ENCODE measurements around the gene LCORL.
"Not testable (repeated sequence)": the region's sequence is repeated elsewhere in the genome, so short reads cannot be mapped to it uniquely, and the experiment has no call there.

Gene LCORL

GRCh38 chr4:17924189-17924588 lies 97.4 kb downstream of the LCORL start:
- no peak for DNase-seq

DNA sequence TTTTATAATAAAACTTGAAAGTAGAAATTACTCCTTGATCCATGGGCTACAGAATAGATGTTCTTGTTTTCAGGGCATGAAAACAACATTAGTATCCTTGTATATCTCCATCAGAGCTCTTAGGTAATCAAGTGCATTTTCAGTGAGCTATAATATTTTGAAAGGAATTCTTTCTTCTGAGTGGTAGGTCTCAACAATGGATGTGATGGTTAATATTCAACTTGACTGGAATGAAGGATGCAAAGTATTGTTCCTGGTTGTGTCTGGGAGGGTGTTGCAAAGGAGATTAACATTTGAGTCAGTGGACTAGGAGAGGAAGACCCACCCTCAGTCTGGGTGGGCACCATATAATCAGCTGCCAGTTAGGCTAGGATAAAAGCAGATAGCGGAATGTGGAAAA lies 100.1 kb downstream of the LCORL start:
- DNase-seq = no peak

DNA sequence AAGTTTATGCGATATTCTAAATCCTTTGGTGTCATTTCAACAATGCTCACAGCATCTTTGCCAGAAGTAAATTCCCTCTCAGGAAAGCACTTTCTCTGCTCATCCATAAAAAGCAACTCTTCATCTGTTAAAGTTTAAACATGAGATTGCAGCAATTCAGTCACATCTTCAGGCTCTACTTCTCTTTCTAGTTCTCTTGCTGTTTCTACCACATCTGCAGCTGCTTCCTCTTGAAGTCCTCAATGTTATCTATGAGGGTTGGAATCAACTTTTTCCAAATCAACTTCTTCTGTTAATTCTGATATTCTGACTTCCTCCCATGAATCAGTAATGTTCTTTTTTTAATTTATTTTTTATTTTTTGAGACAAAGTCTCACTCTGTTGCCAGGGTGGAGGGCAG lies 100.9 kb downstream of the LCORL start:
- DNase-seq = no peak

DNA sequence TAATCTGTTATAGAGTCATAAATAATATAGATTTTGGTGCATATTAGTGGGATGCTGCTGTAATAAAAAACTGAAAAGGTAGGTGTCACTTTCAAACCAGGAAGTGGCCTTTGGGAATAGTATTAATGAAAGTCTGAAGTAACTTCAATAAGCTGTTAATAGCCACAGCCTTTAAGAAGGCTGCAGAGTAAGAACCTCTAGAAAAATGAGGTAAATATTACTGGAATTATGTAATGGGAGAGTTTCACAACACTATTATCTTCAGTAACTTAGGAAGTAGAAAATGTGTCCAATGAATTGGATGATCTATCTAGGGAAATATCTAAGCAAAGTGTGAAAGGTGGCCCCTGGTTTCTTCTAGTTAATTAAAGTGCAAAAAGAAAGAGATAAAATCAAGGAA lies 106.1 kb downstream of the LCORL start:
- no peak for DNase-seq

GRCh38 chr4:17912011-17912410 lies 109.5 kb downstream of the LCORL start:
- no peak for DNase-seq

- no peak for DNase-seq
Observed at GRCh38 chr4:17911608-17912007, 109.9 kb downstream of the LCORL start.

- DNase-seq = no peak
Observed at GRCh38 chr4:17898553-17899055, 123.0 kb downstream of the LCORL start.

GRCh38 chr4:17895481-17895880 lies 126.1 kb downstream of the LCORL start:
- DNase-seq = no peak

GRCh38 chr4:17894421-17894820 lies 127.1 kb downstream of the LCORL start:
- DNase-seq = no peak

GRCh38 chr4:17889692-17890091 lies 131.9 kb downstream of the LCORL start:
- DNase-seq = no peak

- DNase-seq = no peak
Observed at GRCh38 chr4:17884511-17884910, 137.0 kb downstream of the LCORL start.

GRCh38 chr4:17884063-17884462 lies 137.5 kb downstream of the LCORL start:
- no peak for DNase-seq

DNA sequence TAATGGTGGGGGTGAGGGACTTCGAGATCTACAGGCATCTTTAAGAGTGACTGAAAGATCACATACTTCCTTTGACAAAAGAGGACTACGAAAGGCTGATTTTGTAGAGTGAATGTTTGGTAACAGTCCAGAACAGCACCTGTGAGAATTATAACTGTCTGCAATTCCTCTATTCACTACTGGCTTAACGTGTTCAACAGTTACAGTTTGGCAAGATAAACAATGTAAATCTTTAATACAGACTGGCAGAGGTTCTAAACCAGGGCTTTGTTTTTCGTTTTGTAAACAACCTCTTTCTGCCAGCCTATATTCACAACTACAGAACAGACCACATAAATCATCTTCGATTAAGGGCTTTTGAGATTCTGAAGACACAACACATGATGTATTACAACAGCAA lies 143.9 kb downstream of the LCORL start:
- no peak for DNase-seq

GRCh38 chr4:17876943-17877342 lies 144.6 kb downstream of the LCORL start:
- DNase-seq = no peak

DNA sequence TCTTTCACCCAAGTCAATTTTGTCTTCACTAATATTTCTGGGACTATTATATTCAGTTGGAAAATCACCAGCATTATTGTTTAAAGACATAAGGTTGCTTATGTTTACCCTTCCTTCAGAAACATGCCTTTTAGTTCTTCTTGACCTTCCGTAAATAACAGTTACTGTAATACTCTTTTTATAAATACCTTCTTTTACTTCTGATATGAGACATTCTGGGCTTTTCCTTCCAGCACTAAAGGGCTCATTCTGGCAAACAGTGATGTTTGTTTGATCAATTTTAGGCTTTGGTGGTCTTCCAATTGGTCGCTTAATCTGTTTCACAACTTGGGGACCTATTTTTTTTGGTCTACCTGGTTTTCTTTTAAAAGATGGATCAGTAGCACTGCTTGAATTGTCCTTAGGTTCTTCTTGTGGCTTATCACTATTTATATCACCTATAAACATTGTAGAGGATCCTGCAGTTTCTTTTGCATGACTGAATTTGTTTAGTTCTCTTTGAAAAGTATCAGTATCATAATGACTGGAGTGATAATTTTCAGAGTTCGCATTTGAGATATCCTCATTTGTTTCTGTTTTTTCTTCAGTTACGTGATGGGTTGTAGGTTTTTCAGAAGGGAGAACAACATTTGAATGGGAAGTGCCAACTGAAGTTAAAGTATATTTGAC lies 146.0 kb downstream of the LCORL start:
- DNase-seq = no peak

DNA sequence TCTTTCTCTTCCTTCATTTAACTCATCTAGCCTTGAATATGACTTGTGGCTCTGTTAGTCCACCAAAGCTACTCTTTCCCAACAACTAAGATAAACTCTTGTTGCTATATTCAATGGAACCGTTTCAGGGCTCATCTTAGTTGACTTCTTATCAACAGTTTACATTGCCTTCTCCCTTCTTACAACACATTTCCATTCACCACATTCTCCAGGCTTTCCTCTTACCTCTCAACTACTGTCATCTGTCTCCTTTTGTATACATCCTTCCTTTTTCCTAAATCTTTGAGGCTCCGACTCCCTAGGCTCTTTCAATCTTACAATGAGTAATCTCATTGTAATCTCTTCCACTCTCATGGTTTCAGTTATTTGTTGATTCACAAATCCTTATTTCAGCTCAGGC lies 152.2 kb downstream of the LCORL start:
- no peak for DNase-seq

DNA sequence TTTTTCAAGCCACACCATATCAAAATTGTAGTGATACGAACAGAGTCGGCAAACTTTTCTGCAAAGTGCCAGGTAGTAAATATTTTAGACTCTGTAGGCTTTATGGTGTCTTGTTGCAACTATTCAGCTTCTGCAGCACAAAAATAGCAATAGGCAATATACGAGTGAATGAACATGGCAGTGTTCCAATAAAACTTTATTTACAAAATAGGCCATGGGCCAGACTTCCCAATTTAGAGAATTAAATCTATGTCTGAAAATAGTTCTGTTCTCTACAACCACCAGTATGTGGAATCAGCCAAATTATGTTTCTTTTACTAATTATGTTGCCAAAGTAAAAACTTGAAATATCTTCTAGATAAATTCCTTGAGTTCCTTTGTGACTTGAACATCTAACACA lies 154.3 kb downstream of the LCORL start:
- no peak for DNase-seq

DNA sequence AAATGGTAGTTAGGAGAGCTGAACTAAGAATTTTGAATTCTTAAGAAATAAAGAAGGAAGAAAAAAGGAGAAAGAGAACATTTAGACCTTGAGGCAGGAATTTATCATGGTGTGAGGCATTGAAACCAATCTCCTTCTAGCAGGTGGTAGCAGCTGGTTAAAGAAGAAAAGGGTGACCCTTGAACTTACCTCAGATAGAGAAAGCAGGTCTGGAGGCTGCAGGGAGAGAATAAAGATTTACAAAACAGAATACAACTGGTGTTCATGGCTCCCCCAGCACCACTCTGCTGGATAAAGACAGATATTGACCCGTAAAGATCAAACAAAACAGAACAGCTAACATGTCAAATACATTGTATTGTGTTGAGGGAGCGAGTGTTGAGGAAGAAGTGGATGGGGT lies 154.7 kb downstream of the LCORL start:
- DNase-seq = no peak

DNA sequence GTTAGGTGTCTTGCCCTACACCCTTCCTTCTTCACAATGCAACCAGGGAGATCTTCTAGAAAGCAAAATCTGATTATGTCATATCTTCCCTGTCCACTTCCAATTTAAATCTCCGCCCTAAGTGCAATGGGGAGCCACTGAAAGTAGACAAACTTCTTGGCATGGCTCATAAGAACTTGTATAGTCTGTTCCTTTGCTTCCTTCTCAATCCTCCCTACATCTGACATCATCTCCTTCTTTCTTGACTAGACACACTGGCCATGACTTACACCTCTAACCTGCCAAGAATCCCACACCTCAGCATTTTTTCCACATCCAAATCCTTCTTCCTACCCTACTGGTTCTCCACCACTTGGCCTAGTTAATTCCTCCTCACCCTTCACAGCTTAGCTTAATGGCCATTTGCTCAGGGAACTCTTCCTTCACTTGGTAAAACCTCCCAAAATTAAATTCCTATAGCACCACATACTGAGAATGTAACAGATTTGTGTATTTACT lies 155.6 kb downstream of the LCORL start:
- no peak for DNase-seq

DNA sequence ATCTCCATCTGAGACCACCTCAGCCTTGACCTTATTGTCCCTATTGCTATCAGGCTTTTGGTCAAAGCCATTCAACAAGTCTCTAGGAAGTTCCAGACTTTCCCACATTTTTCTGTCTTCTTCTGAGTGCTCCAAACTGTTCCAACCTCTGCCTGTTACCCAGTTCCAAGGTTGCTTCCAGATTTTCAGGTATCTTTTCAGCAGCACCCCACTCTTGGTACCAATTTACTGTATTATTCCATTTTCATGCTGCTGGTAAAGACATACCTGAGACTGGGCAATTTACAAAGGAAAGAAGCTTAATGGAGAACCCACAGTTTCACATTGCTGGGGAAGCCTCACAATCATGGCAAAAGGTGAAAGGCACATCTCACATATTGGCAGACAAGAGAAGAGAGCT lies 159.6 kb downstream of the LCORL start:
- DNase-seq = not testable (repeated sequence)

- no peak for DNase-seq
Observed at GRCh38 chr4:17859793-17860406, 161.7 kb downstream of the LCORL start.

GRCh38 chr4:17854036-17854435 lies 167.5 kb downstream of the LCORL start:
- DNase-seq = no peak

- no peak for DNase-seq
Observed at GRCh38 chr4:17851959-17852358, 169.6 kb downstream of the LCORL start.

DNA sequence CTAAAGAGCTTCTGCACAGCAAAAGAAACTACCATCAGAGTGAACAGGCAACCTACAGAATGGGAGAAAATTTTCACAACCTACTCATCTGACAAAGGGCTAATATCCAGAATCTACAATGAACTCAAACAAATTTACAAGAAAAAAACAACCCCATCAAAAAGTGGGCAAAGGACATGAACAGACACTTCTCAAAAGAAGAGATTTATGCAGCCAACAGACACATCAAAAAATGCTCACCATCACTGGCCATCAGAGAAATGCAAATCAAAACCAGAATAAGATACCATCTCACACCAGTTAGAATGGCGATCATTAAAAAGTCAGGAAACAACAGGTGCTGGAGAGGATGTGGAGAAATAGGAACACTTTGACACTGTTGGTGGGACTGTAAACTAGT lies 171.3 kb downstream of the LCORL start:
- not testable (repeated sequence) for DNase-seq

GRCh38 chr4:17846266-17846665 lies 175.3 kb downstream of the LCORL start:
- no peak for DNase-seq
